NCI-H2227 (cell line): ENCODE data around the gene ALOX5.
"Not testable (repeated sequence)": the region's sequence is repeated elsewhere in the genome, so short reads cannot be mapped to it uniquely, and the experiment has no call there.

Experiments
- DNase-seq: peaks from one replicate; lab custom pipeline; 2025; ENCODE audit not compliant: unreplicated experiment; lab: John Stamatoyannopoulos, UW

ALOX5 gene

GRCh38 chr10:45373576-45374349 is at the start of gene ALOX5:
Gene ALOX5, plus strand, starts transcription at chr10:45374216. Its CDS starts 64 bp downstream, at chr10:45374280.
- peak; percentile 49 for DNase-seq

- DNase-seq = no peak
Observed at GRCh38 chr10:45325116-45325515, 48.9 kb upstream of the ALOX5 start.

- not testable (repeated sequence) for DNase-seq
Observed at GRCh38 chr10:45326864-45327263, 47.2 kb upstream of the ALOX5 start.

- not testable (repeated sequence) for DNase-seq
Observed at GRCh38 chr10:45331824-45332223, 42.2 kb upstream of the ALOX5 start.

- no peak for DNase-seq
Observed at GRCh38 chr10:45339894-45340293, 34.1 kb upstream of the ALOX5 start.

GRCh38 chr10:45340420-45340819 is 33.6 kb upstream of the ALOX5 start:
- DNase-seq = not testable (repeated sequence)

- not testable (repeated sequence) for DNase-seq
Observed at GRCh38 chr10:45346652-45347335, 27.2 kb upstream of the ALOX5 start.

- not testable (repeated sequence) for DNase-seq
Observed at GRCh38 chr10:45347464-45347863, 26.6 kb upstream of the ALOX5 start.

GRCh38 chr10:45348196-45348765 is 25.7 kb upstream of the ALOX5 start:
- not testable (repeated sequence) for DNase-seq

- no peak for DNase-seq
Observed at GRCh38 chr10:45353186-45353585, 20.8 kb upstream of the ALOX5 start.

GRCh38 chr10:45354261-45354660 is 19.8 kb upstream of the ALOX5 start:
- DNase-seq = no peak

GRCh38 chr10:45355494-45355893 is 18.5 kb upstream of the ALOX5 start:
- DNase-seq = no peak

- DNase-seq = not testable (repeated sequence)
Observed at GRCh38 chr10:45358961-45359360, 15.1 kb upstream of the ALOX5 start.

- DNase-seq = peak; percentile 7
Observed at GRCh38 chr10:45361983-45362799, 11.8 kb upstream of the ALOX5 start.

- DNase-seq = not testable (repeated sequence)
Observed at GRCh38 chr10:45367643-45368042, 6.4 kb upstream of the ALOX5 start.

GRCh38 chr10:45368181-45368580 is 5.8 kb upstream of the ALOX5 start:
- DNase-seq = no peak

GRCh38 chr10:45370202-45370955 is 3.6 kb upstream of the ALOX5 start:
- DNase-seq = no peak

GRCh38 chr10:45371560-45371959 is 2.5 kb upstream of the ALOX5 start:
- DNase-seq = no peak

- DNase-seq = no peak
Observed at GRCh38 chr10:45372251-45372951, 1.6 kb upstream of the ALOX5 start.
